ENCODE data around the gene A2M.

Gene A2M

GRCh38 chr12:9109737-9110491 is 5.8 kb downstream of the A2M start:
- Histone ChIP-seq H3K27ac (ENCODE audit: insufficient read depth, low read length, poor library complexity, severe bottlenecking) (no peak overlapping the region), H3K4me1 (ENCODE audit: control insufficient read depth, insufficient read depth, low read length, poor library complexity, severe bottlenecking) (no peaks in the 10 kb centered on the region), H3K4me3 (ENCODE audit: insufficient read depth, low read depth, low read length, poor library complexity, severe bottlenecking) (no peak overlapping the region), H3K9me3 (ENCODE audit: control insufficient read depth, low read length) (no peaks in the 10 kb centered on the region), H3K36me3 (ENCODE audit: control insufficient read depth, insufficient read depth, low read length) (no peaks in the 10 kb centered on the region), H3K27me3 (replicated peaks; ENCODE audit: control insufficient read depth, insufficient read depth, low read length, poor library complexity, severe bottlenecking) (no peaks in the 10 kb centered on the region)
- DNase-seq: no peak

- Histone ChIP-seq H3K36me3 (ENCODE audit: control insufficient read depth, insufficient read depth, low read length) (no peaks in the 10 kb centered on the region), H3K4me3 (ENCODE audit: insufficient read depth, low read depth, low read length, poor library complexity, severe bottlenecking) (no peak overlapping the region), H3K9me3 (ENCODE audit: control insufficient read depth, low read length) (no peaks in the 10 kb centered on the region), H3K27me3 (replicated peaks; ENCODE audit: control insufficient read depth, insufficient read depth, low read length, poor library complexity, severe bottlenecking) (no peaks in the 10 kb centered on the region), H3K27ac (ENCODE audit: insufficient read depth, low read length, poor library complexity, severe bottlenecking) (no peak overlapping the region), H3K4me1 (ENCODE audit: control insufficient read depth, insufficient read depth, low read length, poor library complexity, severe bottlenecking) (no peaks in the 10 kb centered on the region)
- no peak for DNase-seq
These were observed 6.6 kb downstream of the A2M start for GRCh38 chr12:9109213-9109522.

- Histone ChIP-seq H3K27ac (ENCODE audit: insufficient read depth, low read length, poor library complexity, severe bottlenecking) (no peak overlapping the region), H3K4me3 (ENCODE audit: insufficient read depth, low read depth, low read length, poor library complexity, severe bottlenecking) (no peak overlapping the region), H3K4me1 (ENCODE audit: control insufficient read depth, insufficient read depth, low read length, poor library complexity, severe bottlenecking) (no peaks in the 10 kb centered on the region), H3K27me3 (replicated peaks; ENCODE audit: control insufficient read depth, insufficient read depth, low read length, poor library complexity, severe bottlenecking) (no peaks in the 10 kb centered on the region), H3K36me3 (ENCODE audit: control insufficient read depth, insufficient read depth, low read length) (no peaks in the 10 kb centered on the region), H3K9me3 (ENCODE audit: control insufficient read depth, low read length) (no peaks in the 10 kb centered on the region)
- DNase-seq: no peak
These were observed 7.1 kb downstream of the A2M start for GRCh38 chr12:9108504-9109212.

- no peak overlapping the region for H3K4me3 ChIP-seq (ENCODE audit: insufficient read depth, low read depth, low read length, poor library complexity, severe bottlenecking)
- no peak overlapping the region for H3K27ac ChIP-seq (ENCODE audit: insufficient read depth, low read length, poor library complexity, severe bottlenecking)
- H3K4me1 ChIP-seq (ENCODE audit: control insufficient read depth, insufficient read depth, low read length, poor library complexity, severe bottlenecking): no peaks in the 10 kb centered on the region
- H3K36me3 ChIP-seq (ENCODE audit: control insufficient read depth, insufficient read depth, low read length): no peaks in the 10 kb centered on the region
- no peaks in the 10 kb centered on the region for H3K27me3 ChIP-seq (replicated peaks; ENCODE audit: control insufficient read depth, insufficient read depth, low read length, poor library complexity, severe bottlenecking)
- no peak for DNase-seq
- H3K9me3 ChIP-seq (ENCODE audit: control insufficient read depth, low read length): no peaks in the 10 kb centered on the region
These were observed 8.2 kb downstream of the A2M start for GRCh38 chr12:9107542-9107873.

- no peak for DNase-seq
- H3K27ac ChIP-seq (ENCODE audit: insufficient read depth, low read length, poor library complexity, severe bottlenecking): no peak overlapping the region
- no peaks in the 10 kb centered on the region for H3K9me3 ChIP-seq (ENCODE audit: control insufficient read depth, low read length)
- no peak overlapping the region for H3K4me3 ChIP-seq (ENCODE audit: insufficient read depth, low read depth, low read length, poor library complexity, severe bottlenecking)
- no peaks in the 10 kb centered on the region for H3K4me1 ChIP-seq (ENCODE audit: control insufficient read depth, insufficient read depth, low read length, poor library complexity, severe bottlenecking)
- no peaks in the 10 kb centered on the region for H3K36me3 ChIP-seq (ENCODE audit: control insufficient read depth, insufficient read depth, low read length)
- no peaks in the 10 kb centered on the region for H3K27me3 ChIP-seq (replicated peaks; ENCODE audit: control insufficient read depth, insufficient read depth, low read length, poor library complexity, severe bottlenecking)
These were observed 8.8 kb downstream of the A2M start for GRCh38 chr12:9106610-9107541.

DNA sequence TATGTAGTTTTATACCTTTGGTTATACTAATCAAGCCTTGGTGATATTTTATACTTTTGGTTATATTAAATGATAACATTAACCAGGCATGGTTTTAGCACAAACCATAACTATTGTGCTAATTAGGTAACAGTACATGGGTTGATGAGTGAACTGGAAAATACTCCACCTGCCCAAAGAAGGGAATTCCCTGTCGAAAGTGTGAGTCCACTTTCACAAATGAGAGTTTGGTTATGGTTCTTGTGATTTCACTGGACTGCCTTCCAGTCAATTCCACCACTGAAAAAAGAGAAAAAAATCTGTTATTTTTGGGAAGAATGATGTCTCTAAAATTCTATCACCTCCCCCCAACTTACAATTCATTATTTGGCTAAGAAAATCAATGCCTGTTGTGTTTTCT is 9.7 kb downstream of the A2M start:
- H3K4me3 ChIP-seq (ENCODE audit: insufficient read depth, low read depth, low read length, poor library complexity, severe bottlenecking): no peak overlapping the region
- no peaks in the 10 kb centered on the region for H3K27me3 ChIP-seq (replicated peaks; ENCODE audit: control insufficient read depth, insufficient read depth, low read length, poor library complexity, severe bottlenecking)
- H3K4me1 ChIP-seq (ENCODE audit: control insufficient read depth, insufficient read depth, low read length, poor library complexity, severe bottlenecking): no peaks in the 10 kb centered on the region
- no peak for DNase-seq
- no peak overlapping the region for H3K27ac ChIP-seq (ENCODE audit: insufficient read depth, low read length, poor library complexity, severe bottlenecking)
- no peaks in the 10 kb centered on the region for H3K9me3 ChIP-seq (ENCODE audit: control insufficient read depth, low read length)
- no peaks in the 10 kb centered on the region for H3K36me3 ChIP-seq (ENCODE audit: control insufficient read depth, insufficient read depth, low read length)

DNA sequence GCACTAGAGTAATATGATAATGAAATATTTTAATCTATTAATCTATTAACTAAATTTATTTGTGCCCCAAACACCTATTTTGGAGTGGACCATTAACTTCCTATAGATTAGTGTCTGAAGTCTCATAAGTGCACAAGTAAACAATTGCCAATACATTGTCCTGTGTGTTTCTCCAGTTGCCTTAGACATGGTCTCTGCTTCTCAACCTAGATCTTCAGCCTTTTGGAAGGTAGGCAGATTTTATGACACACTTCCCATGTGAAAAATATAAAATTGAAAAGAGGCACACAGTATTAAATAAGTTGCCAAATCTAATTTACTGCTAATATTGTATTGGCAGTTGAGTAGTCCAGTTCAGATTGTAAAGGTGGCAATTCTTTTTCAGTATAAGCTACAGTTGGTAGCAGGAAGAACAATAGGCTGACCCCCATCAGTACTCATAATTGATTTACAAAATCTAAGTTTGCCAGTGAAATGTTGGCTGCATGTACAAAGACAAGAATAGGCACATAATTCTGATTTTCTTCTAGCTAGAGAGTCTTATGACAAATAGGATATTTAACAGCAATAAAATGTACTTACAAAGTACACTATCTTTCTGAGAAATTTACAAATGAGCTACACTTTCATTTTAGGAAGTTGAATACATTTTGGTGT is 10.8 kb downstream of the A2M start:
- no peaks in the 10 kb centered on the region for H3K9me3 ChIP-seq (ENCODE audit: control insufficient read depth, low read length)
- no peak overlapping the region for H3K27ac ChIP-seq (ENCODE audit: insufficient read depth, low read length, poor library complexity, severe bottlenecking)
- DNase-seq: no peak
- no peaks in the 10 kb centered on the region for H3K27me3 ChIP-seq (replicated peaks; ENCODE audit: control insufficient read depth, insufficient read depth, low read length, poor library complexity, severe bottlenecking)
- no peak overlapping the region for H3K4me3 ChIP-seq (ENCODE audit: insufficient read depth, low read depth, low read length, poor library complexity, severe bottlenecking)
- H3K4me1 ChIP-seq (ENCODE audit: control insufficient read depth, insufficient read depth, low read length, poor library complexity, severe bottlenecking): no peaks in the 10 kb centered on the region
- H3K36me3 ChIP-seq (ENCODE audit: control insufficient read depth, insufficient read depth, low read length): no peaks in the 10 kb centered on the region

DNA sequence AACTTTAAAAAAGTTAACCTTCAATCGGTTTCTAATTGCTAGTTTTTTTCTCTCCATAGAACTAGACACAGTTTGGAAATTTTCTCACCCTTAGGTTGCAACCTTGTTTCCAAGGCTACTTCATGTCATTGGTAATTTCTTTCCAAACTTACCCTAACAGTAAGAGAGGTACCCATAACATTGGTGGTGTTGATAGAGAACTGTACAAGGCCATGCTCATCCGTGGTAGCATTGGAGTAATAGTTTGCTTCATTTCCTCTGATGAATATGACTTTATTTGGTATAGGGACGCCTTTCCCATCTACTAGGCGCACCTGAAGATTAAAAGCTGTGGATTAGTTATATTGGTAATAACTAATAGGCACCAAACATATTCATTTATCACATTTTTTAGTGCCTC is 11.6 kb downstream of the A2M start:
- Histone ChIP-seq H3K4me3 (ENCODE audit: insufficient read depth, low read depth, low read length, poor library complexity, severe bottlenecking) (no peak overlapping the region), H3K27me3 (replicated peaks; ENCODE audit: control insufficient read depth, insufficient read depth, low read length, poor library complexity, severe bottlenecking) (no peaks in the 10 kb centered on the region), H3K4me1 (ENCODE audit: control insufficient read depth, insufficient read depth, low read length, poor library complexity, severe bottlenecking) (no peaks in the 10 kb centered on the region), H3K27ac (ENCODE audit: insufficient read depth, low read length, poor library complexity, severe bottlenecking) (no peak overlapping the region), H3K9me3 (ENCODE audit: control insufficient read depth, low read length) (no peaks in the 10 kb centered on the region), H3K36me3 (ENCODE audit: control insufficient read depth, insufficient read depth, low read length) (no peaks in the 10 kb centered on the region)
- DNase-seq: no peak

DNA sequence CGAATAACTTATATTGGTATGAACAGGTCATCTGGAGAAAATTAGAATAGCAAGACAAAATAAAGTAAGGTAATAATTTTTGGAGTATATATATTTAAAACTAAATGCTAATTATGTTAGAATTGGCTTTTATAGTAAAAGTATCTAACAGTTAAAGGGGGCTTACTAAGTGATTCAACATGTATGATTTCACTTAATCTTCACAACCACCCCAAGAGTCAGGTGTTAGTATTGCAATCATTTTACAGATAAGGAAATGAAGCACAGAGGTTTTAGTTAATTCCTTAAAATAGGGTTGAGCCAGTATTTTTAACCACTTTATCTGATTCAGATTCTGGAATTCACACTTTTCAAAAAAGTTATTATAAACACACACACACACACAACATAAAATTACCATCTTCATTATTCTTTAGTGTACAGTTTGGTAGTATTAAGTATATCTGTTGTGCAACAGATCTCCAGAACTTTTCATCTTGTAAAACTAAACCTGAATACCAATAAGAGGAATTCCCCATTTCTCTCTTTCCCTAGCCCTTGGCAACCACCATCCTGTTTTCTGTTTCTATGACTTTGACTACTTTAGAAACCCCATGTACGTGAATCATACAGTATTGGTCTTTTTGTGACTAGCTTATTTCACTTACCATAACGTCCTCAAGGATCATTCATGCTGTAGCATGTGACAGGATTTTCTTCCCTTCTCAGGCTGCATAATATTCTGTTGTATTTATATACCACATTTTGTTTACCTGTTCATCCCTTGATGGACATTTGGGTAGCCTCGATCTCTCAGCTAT is 12.5 kb downstream of the A2M start:
- Histone ChIP-seq H3K4me1 (ENCODE audit: control insufficient read depth, insufficient read depth, low read length, poor library complexity, severe bottlenecking) (no peaks in the 10 kb centered on the region), H3K4me3 (ENCODE audit: insufficient read depth, low read depth, low read length, poor library complexity, severe bottlenecking) (no peak overlapping the region), H3K27me3 (replicated peaks; ENCODE audit: control insufficient read depth, insufficient read depth, low read length, poor library complexity, severe bottlenecking) (no peaks in the 10 kb centered on the region), H3K36me3 (ENCODE audit: control insufficient read depth, insufficient read depth, low read length) (no peaks in the 10 kb centered on the region), H3K27ac (ENCODE audit: insufficient read depth, low read length, poor library complexity, severe bottlenecking) (no peak overlapping the region), H3K9me3 (ENCODE audit: control insufficient read depth, low read length) (no peaks in the 10 kb centered on the region)
- DNase-seq: no peak
